Measurements from ENCODE around the gene PRSS21.
A peak's percentile ranks its signal among the peaks of the same experiment; 100 is the strongest.

The PRSS21 gene

DNA sequence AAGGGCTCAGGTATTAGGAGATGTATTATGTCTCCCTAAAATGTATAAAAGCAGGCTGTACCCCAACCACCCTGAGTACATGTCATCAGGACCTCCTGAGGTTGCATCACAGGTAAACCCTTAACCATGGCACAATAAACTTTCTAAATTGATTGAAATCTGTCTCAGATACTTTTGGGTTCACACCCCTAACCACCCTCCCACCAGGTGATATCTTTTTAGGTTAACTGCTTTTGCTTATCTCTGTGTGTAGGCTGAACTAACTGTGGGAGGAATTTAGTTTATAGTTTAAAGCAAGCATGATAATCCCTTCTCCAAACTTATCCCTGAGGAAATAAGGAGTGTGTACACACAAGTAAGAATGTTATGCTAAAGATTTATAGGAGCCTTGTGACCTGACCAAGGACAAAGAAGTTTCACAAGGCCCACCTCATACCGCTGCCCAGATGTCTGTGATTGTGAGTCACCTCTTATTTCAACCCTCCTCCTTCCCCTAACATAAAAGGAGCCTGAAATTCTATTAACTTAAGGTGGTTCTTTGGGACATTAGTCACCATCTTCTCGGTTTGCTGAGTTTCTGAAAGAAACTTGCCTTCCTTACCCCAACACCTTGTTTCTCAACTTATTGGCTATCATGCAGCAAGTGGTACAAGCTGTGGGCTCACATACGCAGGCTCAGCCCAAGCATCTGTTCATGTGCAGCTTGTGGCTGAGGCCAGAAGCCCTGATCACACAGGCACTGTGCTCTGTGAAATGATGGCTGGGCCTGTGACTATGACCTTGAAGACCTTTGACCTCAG is 29.7 kb downstream of the PRSS21 start:
- DNase-seq, result no peak

DNA sequence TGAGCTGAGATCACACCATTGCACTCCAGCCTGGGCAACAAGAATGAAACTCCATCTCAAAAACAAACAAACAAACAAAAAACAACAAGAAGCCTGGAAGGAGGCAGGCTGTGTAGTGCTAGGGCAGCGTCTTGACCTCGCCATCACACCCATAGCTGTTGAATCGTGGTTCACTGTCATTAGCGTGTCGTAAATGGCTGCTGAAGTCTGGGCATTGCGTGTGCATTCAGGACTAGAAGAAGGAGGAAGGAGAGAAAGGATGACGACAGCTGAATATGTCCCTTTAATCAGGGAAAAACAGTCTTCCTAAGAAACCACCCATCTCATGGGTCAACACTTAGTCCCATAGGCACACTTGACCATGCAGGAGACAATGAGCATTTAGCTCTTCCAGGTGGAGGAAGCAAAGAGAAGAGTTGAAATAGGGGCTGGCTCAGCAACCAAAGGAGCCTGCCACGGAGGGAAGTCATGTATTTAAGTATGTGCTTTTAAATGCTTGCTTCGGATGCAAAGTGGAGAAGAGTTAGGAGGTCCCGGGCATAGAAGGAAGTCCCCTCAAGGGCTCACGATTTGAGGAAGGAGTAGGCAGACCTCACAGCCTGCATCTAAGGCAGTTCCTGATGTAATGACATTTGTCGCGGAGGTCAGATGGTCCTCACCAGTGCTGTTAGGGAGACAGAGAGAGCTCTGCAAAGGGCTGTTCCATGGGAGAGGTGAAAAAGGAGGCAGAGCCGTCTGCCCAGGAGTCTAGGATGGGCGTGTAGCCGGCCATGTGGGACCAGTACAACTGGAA is 32.1 kb downstream of the PRSS21 start:
- no peak for DNase-seq

DNA sequence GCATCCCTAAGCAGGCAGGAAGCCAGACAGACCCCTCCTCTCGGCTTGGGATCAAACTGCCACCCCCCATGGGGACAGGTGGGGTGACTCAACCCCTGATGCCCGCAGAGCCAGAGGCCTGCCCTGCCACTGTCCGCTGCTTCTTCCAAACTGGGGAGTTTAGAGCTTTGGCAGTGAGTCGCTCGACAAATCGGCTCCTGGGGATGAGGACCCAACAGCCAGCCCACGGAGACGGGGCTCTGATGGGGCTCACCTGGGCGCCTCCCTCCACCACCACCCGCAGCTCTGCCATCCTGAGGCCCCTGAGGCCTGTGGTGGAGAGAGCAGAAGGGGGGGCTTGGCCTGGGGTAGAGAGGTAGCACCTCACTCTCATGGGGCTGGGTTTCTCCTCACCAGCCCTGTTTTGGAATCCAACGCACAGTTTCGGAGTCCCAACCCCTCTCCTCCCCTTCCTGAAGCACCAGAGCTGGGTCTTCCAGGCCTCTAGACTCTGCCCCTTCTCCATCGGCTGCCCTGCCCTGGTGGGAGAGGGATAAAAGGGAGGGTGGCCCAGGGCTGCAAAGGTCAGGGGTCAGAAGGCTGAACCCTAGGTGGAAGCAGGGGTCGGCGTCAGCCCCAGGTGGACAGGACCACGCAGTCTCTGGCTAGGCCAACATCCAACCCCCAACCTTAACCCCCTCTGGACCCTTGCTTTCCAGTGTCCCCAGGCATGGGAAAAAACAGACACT is 35.1 kb downstream of the PRSS21 start:
- DNase-seq, result no peak

DNA sequence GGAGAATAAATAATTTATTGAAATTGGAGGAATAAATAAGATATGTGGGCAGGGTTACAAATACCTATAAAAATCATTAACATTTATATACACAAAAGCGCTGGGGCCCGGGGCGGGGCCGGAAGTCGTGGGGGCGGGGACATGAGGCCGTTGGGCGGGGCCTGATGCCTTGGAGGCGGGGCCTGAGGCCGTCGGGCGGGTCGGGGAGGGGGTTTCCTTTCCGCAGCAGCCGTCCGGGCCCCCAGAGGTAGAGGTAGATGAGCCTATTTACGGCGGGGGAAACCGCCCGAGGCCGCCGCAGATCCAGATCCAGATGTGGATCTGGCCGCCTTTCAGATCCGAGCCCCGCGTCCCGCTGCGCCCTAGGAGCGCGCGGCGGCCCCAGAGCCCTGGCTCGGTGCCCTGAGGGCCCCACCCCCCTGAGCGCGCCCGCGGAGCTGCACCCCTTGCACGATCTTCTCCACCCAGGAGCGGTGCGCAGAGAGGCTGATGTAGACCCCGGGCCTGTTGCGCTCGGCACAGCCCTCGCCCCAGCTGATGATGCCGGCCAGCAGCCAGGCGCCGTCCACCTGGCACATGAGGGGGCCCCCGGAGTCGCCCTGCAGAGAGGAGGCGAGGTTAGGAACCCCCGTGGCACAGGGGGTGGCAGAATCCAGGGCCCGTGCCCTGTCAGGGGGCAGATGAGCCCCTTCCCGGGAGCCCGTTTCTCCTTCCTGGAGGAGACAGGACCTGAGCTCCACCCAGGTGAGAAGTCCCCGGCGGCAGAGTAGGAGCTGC is 35.9 kb downstream of the PRSS21 start:
- DNase-seq, result no peak

DNA sequence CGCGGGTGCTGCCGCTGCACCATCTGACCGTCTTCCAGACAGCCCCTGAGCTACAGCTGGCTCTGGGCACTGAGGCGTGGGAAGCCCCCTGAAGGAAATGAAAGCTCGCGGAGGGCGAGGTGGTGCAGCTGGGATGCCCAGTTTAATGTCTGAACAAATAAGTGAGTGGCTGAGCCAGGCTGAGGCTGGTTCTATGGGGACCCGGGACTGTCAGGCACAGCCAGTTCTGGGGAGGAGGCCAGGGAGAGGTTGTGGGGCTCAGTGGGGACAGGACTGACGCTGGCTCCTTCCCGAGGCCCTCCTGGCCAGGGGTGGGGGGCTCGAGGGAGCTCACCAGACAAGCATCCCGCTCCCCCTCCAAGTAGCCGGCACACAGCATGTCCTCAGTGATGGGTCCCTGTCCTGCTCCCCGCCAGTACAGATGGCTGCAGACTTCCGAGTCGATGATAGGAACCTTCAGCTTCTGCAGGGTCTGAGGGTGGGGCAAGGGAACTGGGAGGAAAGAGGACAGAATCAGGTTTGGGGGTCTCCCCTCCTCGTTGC is 36.6 kb downstream of the PRSS21 start:
- DNase-seq, result no peak

DNA sequence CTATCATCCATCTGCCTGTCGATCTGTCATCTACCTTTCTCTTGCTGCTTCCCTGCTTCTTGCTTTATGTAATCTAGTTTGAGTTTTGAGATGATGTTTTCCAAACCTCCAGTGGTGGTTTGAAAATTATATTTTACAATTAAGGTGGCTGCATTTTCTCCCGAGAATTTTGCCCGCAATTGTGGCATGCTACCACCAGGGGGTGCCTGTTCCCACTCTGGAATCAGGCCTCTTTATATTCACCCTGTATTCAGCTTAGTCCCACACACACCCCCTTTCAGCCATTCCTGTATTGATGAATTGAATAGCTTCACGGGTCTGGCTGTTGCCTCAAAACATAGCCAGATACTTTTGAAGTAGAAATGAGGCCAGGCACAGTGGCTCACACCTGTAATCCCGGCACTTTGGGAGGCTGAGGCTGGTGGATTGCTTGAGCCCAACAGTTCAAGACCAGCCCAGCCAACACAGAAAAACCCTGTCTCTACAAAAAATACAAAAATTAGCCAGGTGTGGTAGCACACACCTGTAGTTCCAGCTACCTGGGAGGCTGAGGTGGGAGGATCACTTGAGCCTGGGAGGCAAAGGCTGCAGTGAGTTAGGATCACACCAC is 37.8 kb downstream of the PRSS21 start:
- DNase-seq, result no peak

DNA sequence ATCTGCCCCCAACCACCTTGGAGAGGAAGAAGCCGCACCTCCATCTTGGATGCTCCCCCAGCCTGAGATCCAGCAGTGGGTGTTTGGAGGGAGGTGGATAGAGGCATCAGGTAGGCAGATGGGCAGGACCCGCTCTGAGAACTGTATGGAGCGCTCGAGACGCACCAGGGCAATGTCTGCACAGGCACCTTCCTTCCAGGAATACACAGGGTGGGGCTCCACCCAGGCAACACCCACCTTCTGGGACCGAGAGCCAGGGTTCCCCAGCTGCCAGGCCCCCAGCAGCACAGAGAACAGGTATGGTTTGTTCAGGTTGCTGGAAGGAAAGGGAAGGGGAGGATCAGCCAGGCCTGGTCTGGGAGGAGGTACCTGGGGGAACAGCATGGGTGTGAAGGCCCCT is 38.5 kb downstream of the PRSS21 start:
- DNase-seq, result no peak

DNA sequence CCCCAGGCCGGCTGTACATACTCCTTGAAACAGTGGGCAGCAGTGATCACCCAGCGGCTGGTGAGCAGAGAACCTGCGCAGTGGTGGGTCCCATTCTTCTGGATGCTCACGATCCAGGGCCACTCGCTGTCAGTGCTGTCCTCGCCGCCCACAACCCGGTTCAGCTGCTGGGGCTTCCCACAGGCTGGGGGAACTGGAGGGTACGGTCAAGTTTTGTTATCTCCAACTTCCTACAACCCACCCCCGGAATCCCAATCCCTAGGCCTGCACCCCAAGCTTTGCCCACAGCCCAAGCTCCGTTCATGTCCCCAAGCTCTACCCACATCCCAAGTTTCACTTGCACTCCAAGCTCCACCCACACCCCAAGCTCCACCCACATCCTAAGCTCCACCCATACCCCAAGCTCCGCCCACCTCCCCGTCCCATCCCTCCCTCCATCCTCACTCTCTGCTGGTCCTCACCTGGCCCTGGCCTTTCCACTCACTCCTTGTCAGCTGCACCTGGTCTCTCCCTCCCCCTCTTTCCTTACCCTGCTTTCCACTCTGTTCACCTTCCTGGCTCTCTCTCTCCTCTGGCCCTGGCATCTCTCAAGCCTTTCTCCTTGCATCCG is 39.1 kb downstream of the PRSS21 start:
- no peak for DNase-seq

DNA sequence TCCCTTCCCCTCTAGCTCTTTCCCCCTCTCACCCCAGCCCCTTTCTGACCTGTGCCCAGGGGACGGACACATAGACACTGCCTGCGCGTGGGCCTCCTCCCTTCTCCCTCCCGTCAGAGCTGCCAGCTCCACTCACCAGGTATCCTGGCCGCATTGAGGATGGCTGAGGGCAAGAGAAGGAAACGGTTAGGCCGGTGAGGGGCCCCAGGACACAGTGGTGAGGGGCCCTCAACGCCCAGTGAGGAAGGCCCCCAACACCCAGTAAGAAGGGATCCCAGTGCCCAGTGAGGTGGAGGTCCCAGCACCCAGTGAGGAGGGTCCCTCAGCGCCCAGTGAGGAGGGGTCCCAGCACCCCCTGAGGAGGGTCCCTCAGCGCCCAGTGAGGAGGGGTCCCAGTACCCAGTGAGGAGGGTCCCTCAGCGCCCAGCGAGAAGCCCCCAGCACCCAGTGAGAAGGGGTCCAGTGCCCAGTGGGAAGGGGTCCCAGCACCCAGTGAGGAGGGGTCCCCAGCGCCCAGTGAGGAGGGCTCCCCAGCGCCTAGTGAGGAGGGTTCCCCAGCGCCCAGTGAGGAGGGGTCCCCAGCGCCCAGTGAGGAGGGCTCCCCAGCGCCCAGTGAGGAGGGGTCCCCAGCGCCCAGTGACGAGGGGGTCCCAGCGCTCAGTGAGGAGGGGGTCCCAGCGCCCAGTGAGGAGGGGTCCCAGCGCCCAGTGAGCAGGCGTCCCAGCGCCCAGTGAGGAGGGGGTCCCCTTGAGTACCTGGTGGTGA is 39.8 kb downstream of the PRSS21 start:
- no peak for DNase-seq

DNA sequence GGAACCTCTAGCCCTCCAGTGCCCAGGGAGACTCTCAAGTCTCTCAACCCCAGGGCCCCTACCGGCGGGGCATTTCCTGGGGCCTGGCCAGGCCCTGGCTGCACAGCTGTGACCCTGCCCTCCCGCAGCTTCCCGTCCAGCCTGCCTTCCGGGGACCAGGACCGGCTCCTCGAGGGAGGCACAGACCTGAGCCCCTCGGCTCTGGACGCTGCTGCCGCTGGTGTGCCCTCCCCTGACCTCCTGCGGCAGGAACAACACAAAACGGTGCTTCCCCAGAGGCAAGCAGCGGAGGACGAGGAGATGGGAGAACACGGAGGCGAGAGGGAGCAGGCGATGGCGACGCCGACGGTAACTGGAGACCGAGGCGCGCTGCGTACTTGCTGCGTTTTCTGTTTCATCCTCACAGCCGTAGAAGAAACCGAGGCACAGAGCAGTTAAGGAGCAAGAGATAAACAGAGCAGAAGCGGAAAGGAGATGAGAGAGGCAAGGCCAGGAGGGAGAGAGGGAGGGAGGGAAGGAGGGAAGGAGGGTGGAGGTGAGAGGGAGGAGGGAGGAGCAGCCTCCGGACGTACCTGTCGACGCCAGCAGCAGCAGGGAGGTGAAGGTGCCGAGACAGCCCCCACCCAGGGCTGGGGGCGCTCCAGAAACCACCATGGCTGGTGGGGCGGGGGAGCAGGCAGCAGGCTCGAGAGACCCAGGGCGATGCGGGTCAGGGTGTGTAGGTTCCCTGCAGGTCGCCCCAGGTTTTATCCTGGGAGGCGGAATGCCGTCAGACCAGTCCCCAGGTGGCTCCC is 40.6 kb downstream of the PRSS21 start, which contains the start of gene PRSS22:
Gene PRSS22, minus strand, starts transcription at position 720 of the 794 bp plus-strand sequence. Its CDS starts 66 bp downstream, at position 654.
- no peak for DNase-seq

DNA sequence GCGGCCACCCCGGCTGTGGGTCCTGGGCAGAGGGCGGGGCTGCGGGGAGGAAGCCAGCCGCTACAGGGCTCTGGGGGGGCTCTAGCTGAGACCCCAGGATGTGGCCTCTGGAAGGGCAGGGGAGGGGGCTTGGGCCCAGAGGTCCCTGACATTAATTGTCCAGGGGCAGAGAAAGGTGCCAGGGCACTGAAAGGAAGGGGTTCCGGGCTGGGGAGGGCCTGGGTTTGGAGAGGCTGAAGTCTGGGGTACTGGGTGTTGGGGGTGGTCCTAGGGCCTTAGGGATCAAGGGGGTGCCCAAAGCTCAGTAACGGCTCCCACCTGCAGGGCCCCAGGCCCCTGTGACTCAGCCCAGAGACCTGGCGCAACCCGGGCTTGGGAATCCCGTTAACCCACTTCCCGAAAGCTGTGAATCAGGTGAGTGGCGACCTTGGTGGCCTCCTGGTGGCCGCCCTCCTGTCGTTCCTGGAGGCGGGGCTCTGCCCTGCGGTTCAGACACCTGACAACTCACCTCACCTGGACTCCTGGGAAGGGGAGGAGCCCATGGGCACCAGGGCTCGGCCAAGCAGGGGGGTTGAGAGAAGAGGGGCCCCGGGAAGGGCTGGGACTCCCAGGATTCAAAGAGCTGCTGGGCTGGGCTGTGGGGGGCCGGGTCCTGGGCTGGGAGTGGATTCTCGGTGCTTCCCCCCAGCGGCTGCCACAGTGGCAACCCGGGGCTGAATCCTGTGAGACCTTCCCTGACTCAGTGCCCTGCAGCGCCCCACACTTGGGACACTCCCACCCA is 41.4 kb downstream of the PRSS21 start:
- DNase-seq, result no peak

DNA sequence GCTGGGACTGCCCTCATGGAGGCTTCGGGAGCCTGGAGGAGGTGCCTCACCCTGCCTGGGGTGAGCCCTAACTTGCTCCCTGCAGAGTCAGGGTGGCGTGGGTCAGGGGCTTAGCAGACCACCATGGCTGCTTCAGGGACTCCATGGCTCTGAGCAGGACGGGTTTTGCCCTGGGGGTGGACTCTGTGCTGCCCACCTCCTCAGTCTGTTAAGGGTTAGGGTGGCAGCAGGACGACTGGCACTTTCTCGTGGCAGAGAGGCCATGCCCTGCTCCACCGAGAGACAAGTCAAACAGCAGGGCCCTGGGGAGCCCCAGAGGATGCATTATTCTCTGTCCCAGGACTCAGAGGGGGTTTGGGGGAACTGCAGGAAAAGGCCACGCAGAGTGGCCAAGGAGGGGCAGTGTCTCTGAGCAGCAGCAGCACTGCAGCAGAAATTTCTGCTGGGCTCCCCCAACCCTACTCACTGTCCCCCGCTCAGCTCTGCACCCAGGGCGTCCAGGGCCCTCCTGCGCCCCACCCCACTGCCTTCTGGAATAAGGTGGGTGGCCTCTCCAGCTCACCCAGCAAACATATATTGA is 42.7 kb downstream of the PRSS21 start:
- DNase-seq, result no peak

DNA sequence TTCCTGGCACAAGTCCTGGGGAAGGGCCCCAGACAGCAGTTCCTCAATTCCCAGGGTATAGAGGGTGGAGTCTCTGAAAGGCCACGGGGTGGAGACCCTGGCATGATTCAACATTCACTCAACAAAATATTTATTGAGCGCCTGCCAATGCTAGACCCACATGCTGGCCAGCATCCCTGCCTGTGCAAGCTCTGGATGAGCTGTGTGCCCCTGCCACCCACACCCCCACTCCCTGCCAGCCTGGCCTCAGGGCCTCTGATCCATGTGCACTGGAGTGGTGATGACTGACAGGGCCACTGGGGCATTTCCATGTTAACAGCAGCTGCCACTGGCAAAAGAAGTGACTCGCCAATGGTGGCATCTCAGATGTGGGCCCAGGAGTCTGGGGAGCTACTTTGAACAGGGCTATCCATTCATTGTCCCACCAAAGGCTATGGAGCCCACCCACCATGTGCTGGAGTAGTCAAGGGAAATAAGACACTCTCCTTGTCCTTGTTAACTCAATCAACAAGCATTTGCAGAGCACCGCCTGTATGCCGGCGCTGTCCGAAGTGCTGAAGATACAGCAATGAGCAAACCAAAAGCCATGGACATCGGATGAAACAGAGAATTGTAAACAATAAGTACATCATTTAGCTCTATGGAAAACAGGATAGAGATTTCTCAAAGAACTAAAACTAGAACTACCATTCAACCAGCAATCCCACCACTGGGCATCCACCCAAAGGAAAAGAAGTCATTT is 44.0 kb downstream of the PRSS21 start:
- DNase-seq, result no peak

DNA sequence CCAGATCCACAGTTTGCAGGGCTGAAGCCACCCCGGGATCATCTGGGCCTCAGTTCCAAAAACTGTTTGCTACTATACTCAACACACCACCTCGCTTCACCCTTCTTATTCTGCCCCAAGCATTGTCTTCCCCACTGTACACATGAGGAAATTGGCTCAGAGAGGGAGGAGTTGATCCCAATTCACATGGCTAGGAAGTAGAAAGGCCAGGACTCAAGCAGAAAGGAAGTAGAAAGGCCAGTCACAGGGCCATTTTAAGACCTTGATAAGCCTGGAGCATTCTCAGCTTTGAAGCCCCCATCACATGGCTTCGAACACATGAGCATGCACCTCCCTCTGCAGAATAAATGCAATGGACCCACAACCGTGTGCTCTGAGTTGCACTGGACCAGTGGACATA is 48.6 kb downstream of the PRSS21 start:
- DNase-seq, result no peak

DNA sequence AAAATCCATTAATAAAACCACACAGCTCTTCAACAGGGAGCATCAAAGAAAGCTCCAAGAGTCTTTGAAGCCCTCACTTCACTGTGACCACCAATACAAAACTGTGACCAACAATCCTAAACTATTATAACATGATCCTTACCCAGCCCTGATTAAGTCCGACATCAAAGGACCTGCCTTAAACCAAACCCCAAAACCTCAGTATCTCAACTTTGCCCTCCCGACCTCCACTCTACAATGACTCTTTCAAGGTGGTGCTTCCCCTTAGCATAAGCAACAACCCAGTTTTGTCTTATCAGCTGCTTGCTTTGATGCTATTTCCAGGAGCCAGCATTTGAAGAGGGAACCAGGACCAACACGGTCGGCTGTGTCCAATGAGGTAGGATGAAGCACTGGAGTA is 49.4 kb downstream of the PRSS21 start:
- no peak for DNase-seq

DNA sequence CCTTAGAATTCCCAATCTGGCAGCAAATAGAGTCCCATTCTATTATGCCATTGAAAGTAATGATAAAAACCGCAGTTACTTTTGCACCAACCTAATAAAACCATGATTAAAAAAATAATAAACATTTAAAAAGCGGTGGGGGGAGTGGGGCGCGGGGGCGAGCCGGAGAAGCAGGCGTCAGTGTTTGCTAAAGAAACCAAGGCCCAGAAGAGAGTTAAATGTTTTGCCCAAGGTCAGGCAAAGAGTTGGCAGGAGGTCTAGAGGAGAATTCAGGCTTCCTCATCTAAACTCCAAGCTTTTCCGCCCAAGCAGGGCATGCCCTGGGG is 50.6 kb downstream of the PRSS21 start:
- DNase-seq, result no peak

DNA sequence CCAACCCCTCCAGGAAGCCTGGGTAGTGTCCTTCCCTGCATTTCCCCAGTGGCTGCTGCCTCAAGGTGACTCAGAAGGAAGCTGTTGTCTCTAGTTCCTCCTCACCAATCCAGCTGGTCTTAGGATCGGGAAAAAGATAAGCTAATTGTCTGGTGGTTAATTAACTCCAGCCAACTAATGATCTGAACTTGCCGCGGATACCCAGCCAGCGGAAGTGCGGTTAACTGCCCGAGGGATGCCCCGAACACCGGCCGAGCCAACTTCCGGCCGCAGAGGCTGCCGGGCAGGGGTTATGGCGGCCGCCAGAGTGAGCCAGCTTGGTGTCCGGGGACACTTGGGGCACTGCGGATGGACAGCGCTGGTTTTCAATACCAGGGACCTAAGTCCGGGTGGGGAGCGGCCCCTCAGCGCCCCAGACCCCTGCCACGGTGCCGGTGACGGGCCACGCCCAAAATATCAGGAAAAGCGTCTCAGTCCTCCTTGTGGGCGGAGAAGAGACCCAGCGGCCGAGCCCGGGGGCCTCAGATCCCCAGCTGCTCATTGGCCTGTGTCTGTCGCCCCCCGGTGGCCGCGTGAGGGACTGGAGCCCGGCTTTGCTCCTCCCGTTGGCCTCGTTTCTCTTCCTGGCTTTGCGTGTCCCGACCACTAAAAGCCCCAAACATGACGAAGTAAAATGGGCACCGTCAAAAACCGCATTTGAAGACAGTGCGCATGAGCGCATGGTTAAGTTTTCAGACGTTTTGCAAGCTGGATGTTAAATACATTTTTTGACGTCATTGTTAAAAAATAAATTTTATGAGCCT is 51.2 kb downstream of the PRSS21 start:
- peak; percentile 95 for DNase-seq
